SU-DHL-6 (cell line): ENCODE results near the gene KLK10.

Source experiments
- H2AFZ ChIP-seq: fragments of 200-600 bp; sonication (generic); 2 replicates; pipeline ENCODE4 v1.6.1; 2014; ENCODE audit warnings: low read depth, mild to moderate bottlenecking, moderate library complexity, mixed read lengths, antibody characterized with exemption, low read length; ENCODE audit not compliant: severe bottlenecking
- H3F3A ChIP-seq: fragments of 200-600 bp; shearing (Covaris generic); 2 replicates; pipeline ENCODE4 v1.6.0; 2016; ENCODE audit warnings: antibody characterized with exemption, mild to moderate bottlenecking; ENCODE audit not compliant: insufficient read depth
- H3K27ac ChIP-seq: fragments of 200-600 bp; sonication (generic); 2 replicates; pipeline ENCODE4 v1.5.1; 2016; ENCODE audit warnings: low read depth, mild to moderate bottlenecking, low read length, moderate library complexity, mixed read lengths
- H3K27me3 ChIP-seq: fragments of 200-600 bp; sonication (generic), shearing (Covaris generic); 2 replicates; pipeline ENCODE4 v1.6.0; 2014; ENCODE audit warnings: mild to moderate bottlenecking, low read length
- H3K36me3 ChIP-seq: fragments of 200-600 bp; sonication (generic); 2 replicates; pipeline ENCODE4 v1.6.1; 2014; ENCODE audit warnings: mild to moderate bottlenecking, low read length, mixed read lengths
- H3K4me2 ChIP-seq: fragments of 300-600, 200-600 bp; shearing (Covaris generic), sonication (generic); 2 replicates; pipeline ENCODE4 v1.6.0; 2014; ENCODE audit warnings: low read length, low read depth, mild to moderate bottlenecking; ENCODE audit not compliant: poor library complexity, severe bottlenecking
- H3K4me3 ChIP-seq: fragments of 200-600 bp; sonication (generic); 2 replicates; pipeline ENCODE4 v1.5.1; 2014; ENCODE audit warnings: antibody characterized with exemption, low read length, mild to moderate bottlenecking, mixed read lengths; ENCODE audit not compliant: insufficient read depth, poor library complexity, severe bottlenecking
- H3K79me2 ChIP-seq: fragments of 200-600 bp; sonication (generic); 2 replicates; pipeline ENCODE4 v1.6.1; 2014; ENCODE audit warnings: mild to moderate bottlenecking, low read length, moderate library complexity; ENCODE audit not compliant: insufficient read depth
- H3K9ac ChIP-seq: fragments of 200-600 bp; sonication (generic); 2 replicates; pipeline ENCODE4 v1.7.0; 2014; ENCODE audit warnings: mild to moderate bottlenecking, low read length
- H3K9me2 ChIP-seq: fragments of 200-600 bp; sonication (generic); replicated peaks from 2 replicates; pipeline ENCODE4 v1.6.1; 2014; ENCODE audit warnings: low read length; ENCODE audit not compliant: insufficient read depth
- H3K9me3 ChIP-seq: fragments of 200-600 bp; sonication (generic); 2 replicates; pipeline ENCODE4 v1.6.1; 2014; ENCODE audit warnings: low read length, mixed read lengths; ENCODE audit not compliant: insufficient read depth
- H4K20me1 ChIP-seq: fragments of 200-600 bp; sonication (generic); 2 replicates; pipeline ENCODE4 v1.6.1; 2014; ENCODE audit warnings: low read depth, mild to moderate bottlenecking, antibody characterized with exemption, low read length, moderate library complexity, mixed read lengths
- EZH2phosphoT487 ChIP-seq: fragments of 200-600 bp; sonication (generic), shearing (Covaris generic); conservative IDR thresholded peaks from 2 replicates; pipeline ENCODE4 v1.6.1; 2018; ENCODE audit warnings: mild to moderate bottlenecking, antibody characterized with exemption, low read length, moderate library complexity, mixed read lengths
- TF ChIP-seq, protein P1 (sequence below): fragments of 200-600 bp; sonication (generic); IDR thresholded peaks from one replicate; pipeline ENCODE4 v1.5.1; 2017; ENCODE audit warnings: antibody characterized with exemption, mild to moderate bottlenecking, low read length, moderate library complexity; ENCODE audit not compliant: insufficient read depth, poor library complexity, severe bottlenecking

KLK10 gene

DNA sequence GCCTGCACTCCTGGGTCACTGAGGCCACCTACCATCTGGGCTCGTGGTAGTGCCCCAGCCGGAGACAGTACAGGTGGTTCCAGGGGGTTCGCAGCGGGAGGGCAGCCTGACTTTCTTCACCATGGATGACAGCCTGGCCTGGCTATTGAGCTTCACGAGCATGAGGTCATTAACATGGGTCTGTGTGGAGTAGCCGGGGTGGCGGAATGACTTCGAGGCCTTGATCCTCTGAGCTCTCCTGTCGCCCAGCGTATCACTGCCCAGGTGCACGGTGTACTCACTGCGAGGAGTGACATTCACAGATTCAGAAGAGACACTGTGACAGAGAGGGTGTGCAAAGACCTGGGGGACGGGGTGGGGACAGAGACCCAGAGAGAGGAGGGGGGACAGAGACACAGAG lies 39.3 kb downstream of the KLK10 start:
- Histone ChIP-seq H3K4me3 (no peak overlapping the region), H3K27ac (no peak overlapping the region), H3K9me2 (no peaks in the 10 kb centered on the region), H3K79me2 (no peaks in the 10 kb centered on the region), H4K20me1 (no peaks in the 10 kb centered on the region), H3K9ac (no peak overlapping the region), H3K36me3 (no peaks in the 10 kb centered on the region), H3K9me3 (no peaks in the 10 kb centered on the region), H3K27me3 (no peaks in the 10 kb centered on the region), H2AFZ (no peak overlapping the region), H3F3A (no peaks in the 10 kb centered on the region), H3K4me2 (no peak overlapping the region)
- TF ChIP-seq, protein P1, sequence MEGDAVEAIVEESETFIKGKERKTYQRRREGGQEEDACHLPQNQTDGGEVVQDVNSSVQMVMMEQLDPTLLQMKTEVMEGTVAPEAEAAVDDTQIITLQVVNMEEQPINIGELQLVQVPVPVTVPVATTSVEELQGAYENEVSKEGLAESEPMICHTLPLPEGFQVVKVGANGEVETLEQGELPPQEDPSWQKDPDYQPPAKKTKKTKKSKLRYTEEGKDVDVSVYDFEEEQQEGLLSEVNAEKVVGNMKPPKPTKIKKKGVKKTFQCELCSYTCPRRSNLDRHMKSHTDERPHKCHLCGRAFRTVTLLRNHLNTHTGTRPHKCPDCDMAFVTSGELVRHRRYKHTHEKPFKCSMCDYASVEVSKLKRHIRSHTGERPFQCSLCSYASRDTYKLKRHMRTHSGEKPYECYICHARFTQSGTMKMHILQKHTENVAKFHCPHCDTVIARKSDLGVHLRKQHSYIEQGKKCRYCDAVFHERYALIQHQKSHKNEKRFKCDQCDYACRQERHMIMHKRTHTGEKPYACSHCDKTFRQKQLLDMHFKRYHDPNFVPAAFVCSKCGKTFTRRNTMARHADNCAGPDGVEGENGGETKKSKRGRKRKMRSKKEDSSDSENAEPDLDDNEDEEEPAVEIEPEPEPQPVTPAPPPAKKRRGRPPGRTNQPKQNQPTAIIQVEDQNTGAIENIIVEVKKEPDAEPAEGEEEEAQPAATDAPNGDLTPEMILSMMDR: no peak
- no peak for TF ChIP-seq EZH2phosphoT487

DNA sequence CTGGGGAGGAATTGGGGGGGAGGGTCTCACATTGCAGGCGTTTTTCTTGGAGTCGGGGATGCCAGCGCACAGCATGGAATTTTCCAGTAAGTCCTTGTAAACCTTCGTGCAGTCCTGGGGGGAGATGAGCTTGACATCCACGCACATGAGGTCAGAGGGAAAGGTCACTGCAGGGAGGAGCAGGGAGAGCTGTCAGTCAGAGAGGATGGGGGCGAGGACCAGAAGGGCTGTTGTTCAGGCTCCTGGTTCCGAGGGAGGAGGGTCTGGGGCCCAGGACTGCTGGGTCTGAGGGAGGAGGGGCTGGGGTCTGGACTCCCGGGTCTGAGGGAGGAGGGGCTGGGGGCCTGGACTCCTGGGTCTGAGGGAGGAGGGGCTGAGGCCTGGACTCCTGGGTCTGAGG lies 39.8 kb downstream of the KLK10 start:
- H3F3A ChIP-seq: no peaks in the 10 kb centered on the region
- no peak overlapping the region for H2AFZ ChIP-seq
- TF ChIP-seq EZH2phosphoT487: no peak
- TF ChIP-seq, protein P1: no peak
- no peaks in the 10 kb centered on the region for H3K9me2 ChIP-seq
- H3K9ac ChIP-seq: no peak overlapping the region
- H3K36me3 ChIP-seq: no peaks in the 10 kb centered on the region
- H3K27ac ChIP-seq: no peak overlapping the region
- no peaks in the 10 kb centered on the region for H4K20me1 ChIP-seq
- no peak overlapping the region for H3K4me3 ChIP-seq
- H3K79me2 ChIP-seq: no peaks in the 10 kb centered on the region
- no peaks in the 10 kb centered on the region for H3K27me3 ChIP-seq
- no peak overlapping the region for H3K4me2 ChIP-seq
- no peaks in the 10 kb centered on the region for H3K9me3 ChIP-seq

DNA sequence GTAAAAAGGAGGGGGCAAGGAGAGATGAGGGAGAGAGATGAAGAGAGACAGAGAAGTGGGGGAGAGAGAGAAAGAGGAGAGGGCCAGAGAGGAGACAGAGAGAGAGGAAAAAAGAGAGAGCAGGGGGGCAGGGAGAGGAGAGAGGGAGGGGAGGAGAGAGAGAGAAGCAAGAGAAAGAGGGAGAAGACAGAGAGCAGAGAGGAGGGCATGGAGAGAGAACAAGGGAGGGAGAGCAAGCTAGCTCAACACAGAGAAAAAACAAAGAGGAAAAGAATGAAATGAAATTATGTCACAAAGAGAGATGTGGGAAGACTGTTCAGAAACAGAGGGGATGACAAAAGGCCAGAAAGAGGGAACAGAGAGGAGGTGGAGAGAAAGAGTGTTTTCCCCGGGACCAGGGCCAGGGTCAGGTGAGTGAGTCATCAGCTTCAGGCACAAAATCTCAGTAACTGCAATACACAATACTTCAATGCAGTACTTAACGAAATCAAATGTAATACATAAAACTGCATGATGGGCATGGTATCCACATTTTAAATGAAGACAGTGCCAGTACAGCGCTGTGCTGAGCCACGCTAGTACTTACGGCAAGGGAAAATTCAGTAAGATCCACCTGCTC lies 40.6 kb downstream of the KLK10 start:
- Histone ChIP-seq H2AFZ (no peak overlapping the region), H3K27ac (no peak overlapping the region), H3K9ac (no peak overlapping the region), H3K79me2 (no peaks in the 10 kb centered on the region), H3K4me2 (no peak overlapping the region), H3K9me3 (no peaks in the 10 kb centered on the region), H3K27me3 (no peaks in the 10 kb centered on the region), H3F3A (no peaks in the 10 kb centered on the region), H3K4me3 (no peak overlapping the region), H3K36me3 (no peaks in the 10 kb centered on the region), H4K20me1 (no peaks in the 10 kb centered on the region), H3K9me2 (no peaks in the 10 kb centered on the region)
- no peak for TF ChIP-seq EZH2phosphoT487
- TF ChIP-seq, protein P1: no peak
